ENCODE measurements around the gene BRIP1.

DNA sequence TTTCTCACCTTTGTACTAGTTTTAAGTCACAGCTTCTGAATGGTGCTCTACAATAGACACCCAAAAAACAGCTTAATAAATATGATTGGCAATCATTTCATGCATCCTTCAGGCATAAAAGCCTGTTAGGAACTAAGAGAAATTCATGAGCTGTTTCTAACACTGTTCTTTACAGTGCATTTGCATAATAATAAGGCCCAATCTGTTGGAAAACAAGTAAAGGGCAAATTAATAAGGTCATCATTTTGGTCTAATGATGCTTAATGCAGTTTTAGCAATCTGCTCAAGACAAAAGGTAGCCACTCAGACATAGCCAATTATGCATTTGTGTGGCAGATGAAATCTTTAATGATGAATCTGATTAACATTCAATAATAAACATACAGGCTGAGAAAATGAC lies 216.8 kb downstream of the BRIP1 start:
- no peak for TF ChIP-seq GATA2 (IDR thresholded peaks at IDR 0.05; ENCODE audit: low read depth, low read length)
- TF ChIP-seq GATA3 (IDR thresholded peaks at IDR 0.05; ENCODE audit: low read depth, low read length) = no peak
